ENCODE measurements around the gene OR2V2. TPM values are rescaled to one million over a fixed set of nuclear protein-coding genes. Genes with fewer than 3 reads are reported as not detected.

OR2V2 gene
- total RNA-seq, 2 donors from 2014 or later = not detected

DNA sequence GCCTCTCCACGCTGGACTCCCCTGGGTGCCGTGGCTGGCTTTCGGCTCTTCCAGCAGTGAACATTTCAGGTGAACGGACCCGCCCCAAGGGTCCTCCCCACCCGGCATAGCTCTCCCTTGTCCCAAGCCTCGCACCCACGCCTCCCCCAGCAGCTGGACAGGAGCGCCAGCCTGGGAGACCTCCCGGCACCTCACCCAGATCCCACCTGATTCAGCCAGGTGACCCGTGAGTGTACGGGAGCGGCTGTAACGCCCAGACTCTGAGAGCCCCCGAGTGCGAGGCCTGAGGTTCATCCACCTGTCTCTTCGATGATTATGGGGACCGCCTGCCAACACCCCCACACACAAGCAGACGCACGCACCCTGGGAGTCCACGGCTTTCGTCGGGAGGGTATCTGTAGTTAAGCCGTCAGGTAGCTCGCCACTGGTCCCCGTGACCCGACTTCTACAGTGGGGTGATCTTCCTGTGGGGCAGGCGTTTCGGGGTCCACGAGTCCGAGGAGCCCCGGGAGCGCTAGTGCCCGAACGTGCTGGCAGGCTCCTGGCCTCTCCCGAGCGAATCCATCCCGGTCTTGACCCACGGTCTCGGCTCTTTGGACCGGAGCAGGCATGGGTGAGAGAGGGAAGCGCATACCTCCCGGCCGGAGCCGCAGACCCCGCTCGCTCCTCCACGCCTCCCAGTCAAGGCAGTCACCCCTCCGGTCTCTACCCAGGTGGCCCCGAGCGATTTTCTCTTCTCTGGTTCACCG, 42.8 kb downstream of the OR2V2 start:
- Histone ChIP-seq H3K9me3 (no peaks in the 10 kb centered on the region), H3K27me3 (replicated peaks; ENCODE audit: insufficient read depth) (no peaks in the 10 kb centered on the region), H3K4me3 (peak overlapping the region; percentile 99), H3K4me1 (ENCODE audit: control insufficient read depth in 1 of 2, low read depth in 2 of 2) (peaks cover 4 to 8% of the 10 kb centered on the region in 2 donors), H3K27ac (peak overlapping the region; percentile 89 to 94), H3K36me3 (no peaks in the 10 kb centered on the region)
- DNase-seq (ENCODE audit: low spot score) (no peak), ATAC-seq (ENCODE audit: insufficient number of reproducible peaks, low FRiP score, low read depth) (no peak)
- TF ChIP-seq CTCF (IDR thresholded peaks at IDR 0.05) = no peak

GRCh38 chr5:181190711-181191525, 43.5 kb downstream of the OR2V2 start:
- Histone ChIP-seq H3K4me1 (ENCODE audit: control insufficient read depth in 1 of 2, low read depth in 2 of 2) (peaks cover 4 to 8% of the 10 kb centered on the region in 2 donors), H3K36me3 (no peaks in the 10 kb centered on the region), H3K27me3 (replicated peaks; ENCODE audit: insufficient read depth) (no peaks in the 10 kb centered on the region), H3K4me3 (peak overlapping the region; percentile 99), H3K9me3 (no peaks in the 10 kb centered on the region), H3K27ac (peak overlapping the region; percentile 89 to 94)
- DNase-seq (ENCODE audit: low spot score) (no peak), ATAC-seq (ENCODE audit: insufficient number of reproducible peaks, low FRiP score, low read depth) (no peak)
- TF ChIP-seq CTCF (IDR thresholded peaks at IDR 0.05) = no peak

DNA sequence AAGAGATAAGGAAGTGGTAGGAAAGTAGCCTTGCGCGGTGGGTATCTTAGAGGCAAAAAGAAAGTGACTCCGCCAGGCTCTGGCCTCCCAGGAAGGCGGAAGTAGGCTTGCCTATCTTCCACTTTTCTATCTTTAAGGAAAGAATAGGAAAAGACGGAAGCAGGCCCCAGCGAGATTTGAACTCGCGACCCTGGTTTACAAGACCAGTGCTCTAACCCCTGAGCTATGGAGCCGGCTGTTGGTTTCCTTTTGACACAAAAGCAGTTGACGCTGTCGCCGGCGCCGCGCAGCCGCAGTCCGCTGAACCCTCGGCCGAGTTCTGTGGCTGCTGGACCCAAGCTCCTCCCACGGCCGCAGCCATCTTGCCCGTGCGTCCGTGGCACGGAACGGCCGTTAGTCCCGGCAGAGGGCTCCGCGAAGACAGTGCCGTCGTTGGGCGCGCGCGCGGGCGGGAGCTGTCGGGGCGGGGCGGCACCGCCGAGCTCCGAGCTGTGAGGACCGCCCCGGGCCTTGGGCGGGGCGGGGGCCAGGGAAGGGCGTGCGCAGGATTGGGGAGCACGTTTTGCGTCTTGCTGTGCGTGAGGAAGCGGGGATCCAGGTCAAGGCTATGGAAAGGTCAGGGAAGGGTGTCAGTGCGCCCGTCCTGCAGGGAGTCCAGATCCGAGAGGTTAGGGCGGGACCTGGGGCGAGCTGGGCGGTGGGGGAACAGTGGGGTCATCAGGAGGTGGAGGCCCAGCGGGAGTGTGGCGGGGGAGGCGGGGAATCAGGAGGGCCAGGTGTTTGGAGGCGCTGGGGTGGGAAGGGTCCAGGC, 44.3 kb downstream of the OR2V2 start:
- TF ChIP-seq CTCF (IDR thresholded peaks at IDR 0.05) = no peak
- Histone ChIP-seq H3K36me3 (no peaks in the 10 kb centered on the region), H3K4me1 (ENCODE audit: control insufficient read depth in 1 of 2, low read depth in 2 of 2) (peaks cover 4 to 8% of the 10 kb centered on the region in 2 donors), H3K27me3 (replicated peaks; ENCODE audit: insufficient read depth) (no peaks in the 10 kb centered on the region), H3K9me3 (no peaks in the 10 kb centered on the region), H3K4me3 (peak overlapping the region; percentile 99), H3K27ac (peak overlapping the region; percentile 89 to 94)
- peak; percentile 83 for ATAC-seq (ENCODE audit: insufficient number of reproducible peaks, low FRiP score, low read depth)
- peak; percentile 76 for DNase-seq (ENCODE audit: low spot score)

DNA sequence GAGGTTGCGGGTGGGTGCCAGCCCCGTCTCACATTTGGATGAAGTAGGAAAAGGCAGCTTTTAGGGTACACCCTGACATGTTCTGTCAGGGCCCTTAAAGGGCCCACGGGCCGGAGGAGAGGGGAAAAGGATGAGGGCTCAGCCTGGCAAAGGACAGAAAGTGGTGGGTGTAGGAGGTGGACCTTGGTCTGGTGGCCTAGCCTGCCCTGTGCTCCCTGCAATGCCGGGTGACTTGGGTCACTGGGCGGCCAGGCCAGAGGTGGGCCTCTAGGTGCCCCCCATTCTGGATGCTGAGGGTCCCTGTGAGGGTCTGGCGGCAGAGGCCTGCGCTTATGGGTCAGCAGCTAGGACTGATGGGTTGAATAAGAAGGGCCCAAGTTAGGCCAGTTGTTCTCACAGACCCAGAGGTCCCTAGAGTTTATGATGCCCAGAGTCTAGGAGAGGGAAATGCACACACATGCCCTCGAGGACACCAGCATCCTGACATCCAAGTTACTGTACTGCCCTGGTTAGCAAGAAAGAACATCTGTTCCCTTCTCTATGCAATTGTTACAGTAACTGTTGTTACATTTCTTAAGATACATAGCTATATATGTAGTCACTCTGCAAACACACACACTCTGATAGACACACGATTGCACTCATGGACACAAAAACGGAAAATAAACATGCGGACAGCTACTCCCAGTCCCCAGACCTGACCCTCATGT, 45.1 kb downstream of the OR2V2 start:
- Histone ChIP-seq H3K27ac (peak overlapping the region; percentile 83 to 94), H3K4me3 (peak overlapping the region; percentile 99), H3K36me3 (no peaks in the 10 kb centered on the region), H3K27me3 (replicated peaks; ENCODE audit: insufficient read depth) (no peaks in the 10 kb centered on the region), H3K9me3 (no peaks in the 10 kb centered on the region), H3K4me1 (ENCODE audit: control insufficient read depth in 1 of 2, low read depth in 2 of 2) (peaks cover 4 to 8% of the 10 kb centered on the region in 2 donors)
- ATAC-seq (ENCODE audit: insufficient number of reproducible peaks, low FRiP score, low read depth) (no peak), DNase-seq (ENCODE audit: low spot score) (no peak)
- TF ChIP-seq CTCF (IDR thresholded peaks at IDR 0.05) = no peak

All from thoracic aorta (tissue), 2 donors.